MM.1S (cell line): ENCODE results near the gene SMURF2.

Experiments
- DNase-seq: peaks from one replicate; pipeline ENCODE4 v3.0.0-alpha.2; 2015
- H2AFZ ChIP-seq: fragments of 300-600 bp; sonication (generic); 2 replicates; pipeline ENCODE4 v1.6.0; 2016; ENCODE audit warnings: antibody characterized with exemption, low read length
- H3F3A ChIP-seq: fragments of 300-600 bp; sonication (generic); 2 replicates; pipeline ENCODE4 v1.6.1; 2016; ENCODE audit warnings: mild to moderate bottlenecking, antibody characterized with exemption, low read length, moderate library complexity, mixed read lengths; ENCODE audit not compliant: insufficient read depth
- H3K27ac ChIP-seq: fragments of 300-600 bp; sonication (generic); 2 replicates; pipeline ENCODE4 v1.5.1; 2016; ENCODE audit warnings: mild to moderate bottlenecking, low read length
- H3K27me3 ChIP-seq: fragments of 300-600 bp; sonication (generic); replicated peaks from 2 replicates; pipeline ENCODE4 v1.6.0; 2016; ENCODE audit warnings: low read length; ENCODE audit not compliant: insufficient read depth
- H3K36me3 ChIP-seq: fragments of 300-600 bp; sonication (generic); replicated peaks from 2 replicates; pipeline ENCODE4 v1.6.1; 2016; ENCODE audit warnings: mild to moderate bottlenecking, low read length, mixed read lengths; ENCODE audit not compliant: insufficient read depth
- H3K4me1 ChIP-seq: fragments of 300-600 bp; sonication (generic); 2 replicates; pipeline ENCODE4 v1.6.1; 2016; ENCODE audit warnings: low read length, mixed read lengths
- H3K4me2 ChIP-seq: fragments of 300-600 bp; sonication (generic); 2 replicates; pipeline ENCODE4 v1.6.0; 2016; ENCODE audit warnings: low read depth, low read length
- H3K4me3 ChIP-seq: fragments of 300-600 bp; sonication (generic); 2 replicates; pipeline ENCODE4 v1.5.1; 2016; ENCODE audit warnings: low read length, mixed read lengths
- H3K79me2 ChIP-seq: fragments of 300-600 bp; sonication (generic); 2 replicates; pipeline ENCODE4 v1.6.1; 2016; ENCODE audit warnings: mixed run types, low read length, mixed read lengths
- H3K9ac ChIP-seq: fragments of 300-600 bp; sonication (generic); 2 replicates; pipeline ENCODE4 v1.6.1; 2016; ENCODE audit warnings: low read length, mixed read lengths
- H3K9me2 ChIP-seq: fragments of 300-600 bp; sonication (generic); replicated peaks from 2 replicates; pipeline ENCODE4 v1.6.1; 2016; ENCODE audit warnings: mild to moderate bottlenecking, low read length, mixed read lengths; ENCODE audit not compliant: insufficient read depth
- H3K9me3 ChIP-seq: fragments of 300-600 bp; sonication (generic); replicated peaks from 2 replicates; pipeline ENCODE4 v1.6.1; 2016; ENCODE audit warnings: mild to moderate bottlenecking, low read length, mixed read lengths; ENCODE audit not compliant: insufficient read depth
- H4K20me1 ChIP-seq: fragments of 300-600 bp; sonication (generic); 2 replicates; pipeline ENCODE4 v1.6.1; 2016; ENCODE audit warnings: mild to moderate bottlenecking, low read length, moderate library complexity, mixed read lengths; ENCODE audit not compliant: insufficient read depth
- CTCF ChIP-seq: fragments of 300-600 bp; sonication (generic); IDR thresholded peaks from 2 replicates; pipeline ENCODE4 v1.5.1; 2016; ENCODE audit warnings: antibody characterized with exemption, low read length, mixed read lengths
- EZH2 ChIP-seq: fragments of 300-600 bp; sonication (generic); optimal IDR thresholded peaks from 2 replicates; pipeline ENCODE3; 2017; ENCODE audit warnings: low read depth, mild to moderate bottlenecking, antibody characterized with exemption, low read length, mixed read lengths
- EZH2phosphoT487 ChIP-seq: fragments of 300-600 bp; sonication (generic); IDR thresholded peaks from 2 replicates; pipeline ENCODE4 v1.6.1; 2018; ENCODE audit warnings: antibody characterized with exemption, low read length

The SMURF2 gene

GRCh38 chr17:64685705-64686104, 23.6 kb upstream of the SMURF2 start:
- Histone ChIP-seq H3K79me2 (no peaks in the 10 kb centered on the region), H3K4me1 (no peaks in the 10 kb centered on the region), H3K27ac (no peak overlapping the region), H3K4me3 (no peak overlapping the region), H2AFZ (no peak overlapping the region), H3K9ac (no peak overlapping the region), H3F3A (no peaks in the 10 kb centered on the region), H3K9me3 (no peaks in the 10 kb centered on the region), H4K20me1 (no peaks in the 10 kb centered on the region), H3K9me2 (no peaks in the 10 kb centered on the region), H3K36me3 (no peaks in the 10 kb centered on the region), H3K4me2 (no peak overlapping the region), H3K27me3 (no peaks in the 10 kb centered on the region)
- no peak for DNase-seq
- TF ChIP-seq CTCF (no peak), EZH2 (no peak), EZH2phosphoT487 (no peak)

GRCh38 chr17:64683796-64684195, 21.7 kb upstream of the SMURF2 start:
- Histone ChIP-seq H3K27ac (no peak overlapping the region), H2AFZ (no peak overlapping the region), H3K4me2 (no peak overlapping the region), H3K9me2 (no peaks in the 10 kb centered on the region), H3K27me3 (no peaks in the 10 kb centered on the region), H3K4me3 (no peak overlapping the region), H3F3A (no peaks in the 10 kb centered on the region), H3K79me2 (no peaks in the 10 kb centered on the region), H4K20me1 (no peaks in the 10 kb centered on the region), H3K36me3 (no peaks in the 10 kb centered on the region), H3K9ac (no peak overlapping the region), H3K4me1 (no peaks in the 10 kb centered on the region), H3K9me3 (no peaks in the 10 kb centered on the region)
- TF ChIP-seq EZH2phosphoT487 (no peak), EZH2 (no peak)
- no peak for DNase-seq

- no peak overlapping the region for H2AFZ ChIP-seq
- no peak overlapping the region for H3K9ac ChIP-seq
- H3K27me3 ChIP-seq, result no peaks in the 10 kb centered on the region
- H3F3A ChIP-seq, result no peaks in the 10 kb centered on the region
- TF ChIP-seq EZH2, result no peak
- TF ChIP-seq EZH2phosphoT487, result no peak
- TF ChIP-seq CTCF, result no peak
- no peaks in the 10 kb centered on the region for H3K36me3 ChIP-seq
- H3K4me3 ChIP-seq, result no peak overlapping the region
- H3K9me2 ChIP-seq, result no peaks in the 10 kb centered on the region
- H3K4me2 ChIP-seq, result no peak overlapping the region
- H3K4me1 ChIP-seq, result no peaks in the 10 kb centered on the region
- no peaks in the 10 kb centered on the region for H4K20me1 ChIP-seq
- DNase-seq, result no peak
- H3K79me2 ChIP-seq, result no peaks in the 10 kb centered on the region
- H3K27ac ChIP-seq, result no peak overlapping the region
- no peaks in the 10 kb centered on the region for H3K9me3 ChIP-seq
These were observed 20.4 kb upstream of the SMURF2 start for GRCh38 chr17:64682261-64683181.

- no peaks in the 10 kb centered on the region for H3K4me1 ChIP-seq
- no peak overlapping the region for H3K4me2 ChIP-seq
- H3K9ac ChIP-seq, result no peak overlapping the region
These were observed 17.7 kb upstream of the SMURF2 start for GRCh38 chr17:64679710-64680216.

More at GRCh38 chr17:64679710-64680216, 17.7 kb upstream of the SMURF2 start:
- Histone ChIP-seq H3K36me3 (no peaks in the 10 kb centered on the region), H3K9me2 (no peaks in the 10 kb centered on the region), H3K9me3 (no peaks in the 10 kb centered on the region), H3K4me3 (no peak overlapping the region), H3F3A (no peaks in the 10 kb centered on the region), H2AFZ (no peak overlapping the region), H3K27ac (no peak overlapping the region), H3K79me2 (no peaks in the 10 kb centered on the region), H4K20me1 (no peaks in the 10 kb centered on the region), H3K27me3 (no peaks in the 10 kb centered on the region)
- no peak for DNase-seq
- TF ChIP-seq EZH2phosphoT487, result no peak
- TF ChIP-seq CTCF, result no peak
- TF ChIP-seq EZH2, result no peak
